DND-41 (cell line): ENCODE results near the gene BRD3.

Source experiments
- ATAC-seq: fragments of 200-7000 bp; cut with Tn5 transposase; 3 replicates; pipeline ENCODE4 v1.9.1; 2021; ENCODE audit warnings: low read depth; ENCODE audit not compliant: insufficient read depth
- DNase-seq: peaks from one replicate; pipeline ENCODE4 v3.0.0-alpha.2; 2020
- H2AFZ ChIP-seq: 2 replicates; pipeline ENCODE4 v1.6.0; 2012; ENCODE audit warnings: low read depth, low read length
- H3K27ac ChIP-seq: 2 replicates; pipeline ENCODE4 v1.5.1; 2012; ENCODE audit warnings: low read length, inconsistent platforms
- H3K27me3 ChIP-seq: fragments of 200-600 bp; sonication (generic); 2 replicates; pipeline ENCODE4 v1.6.0; 2012; ENCODE audit warnings: low read length, mild to moderate bottlenecking, inconsistent platforms; ENCODE audit not compliant: insufficient read depth, poor library complexity
- H3K36me3 ChIP-seq: 2 replicates; pipeline ENCODE4 v1.5.1; 2012; ENCODE audit warnings: low read length, inconsistent platforms; ENCODE audit not compliant: insufficient read depth
- H3K4me1 ChIP-seq: 2 replicates; pipeline ENCODE4 v1.5.1; 2012; ENCODE audit warnings: mild to moderate bottlenecking, low read length; ENCODE audit not compliant: insufficient read depth
- H3K4me2 ChIP-seq: 2 replicates; pipeline ENCODE4 v1.6.0; 2012; ENCODE audit warnings: mild to moderate bottlenecking, moderate library complexity, low read length, inconsistent platforms; ENCODE audit not compliant: insufficient read depth
- H3K4me3 ChIP-seq, 2 experiments: fragments of 200-600 bp in 1 of 2; shearing (Covaris generic) in 1 of 2; 2 replicates each; pipeline ENCODE4 v1.5.1; 2012 to 2016; ENCODE audit warnings: inconsistent platforms in 2 of 2, low read length in 2 of 2, mild to moderate bottlenecking in 2 of 2, low read depth in 1 of 2, moderate library complexity in 1 of 2
- H3K79me2 ChIP-seq: 2 replicates; pipeline ENCODE4 v1.6.0; 2012; ENCODE audit warnings: low read length, inconsistent platforms; ENCODE audit not compliant: insufficient read depth
- H3K9ac ChIP-seq: 2 replicates; pipeline ENCODE4 v1.6.0; 2012; ENCODE audit warnings: low read depth, mild to moderate bottlenecking, inconsistent platforms, low read length, moderate library complexity
- H3K9me3 ChIP-seq: 2 replicates; pipeline ENCODE4 v1.5.1; 2012; ENCODE audit warnings: low read length, moderate library complexity, mild to moderate bottlenecking, inconsistent platforms; ENCODE audit not compliant: insufficient read depth, severe bottlenecking
- H4K20me1 ChIP-seq: 2 replicates; pipeline ENCODE4 v1.6.0; 2012; ENCODE audit warnings: low read length; ENCODE audit not compliant: insufficient read depth
- CTCF ChIP-seq: IDR thresholded peaks from 2 replicates; pipeline ENCODE4 v1.5.1; 2012; ENCODE audit warnings: borderline replicate concordance, low read length, moderate library complexity, mild to moderate bottlenecking; ENCODE audit not compliant: poor library complexity, severe bottlenecking; ENCODE audit errors: extremely low read depth
- EZH2 ChIP-seq: IDR thresholded peaks from 3 replicates; pipeline ENCODE4 v1.6.1; 2012; ENCODE audit warnings: borderline replicate concordance, low read depth, mild to moderate bottlenecking, moderate library complexity, low read length, inconsistent platforms; ENCODE audit not compliant: severe bottlenecking

BRD3 gene

GRCh38 chr9:134047868-134048581 is 19.8 kb downstream of the BRD3 start:
- no peak for TF ChIP-seq CTCF
- Histone ChIP-seq H3K9me3 (no peaks in the 10 kb centered on the region), H4K20me1 (peaks cover 44% of the 10 kb centered on the region), H3K79me2 (peaks cover 8% of the 10 kb centered on the region; the same call in 1 of the 2 replicates), H3K9ac (no peak overlapping the region), H3K4me2 (no peak overlapping the region), H3K27me3 (no peaks in the 10 kb centered on the region), H3K36me3 (peaks cover 95% of the 10 kb centered on the region), H3K27ac (no peak overlapping the region), H3K4me3 (no peak overlapping the region), H3K4me1 (no peaks in the 10 kb centered on the region), H2AFZ (no peak overlapping the region)
- ATAC-seq, result no peak
- no peak for DNase-seq

- H3K4me3 ChIP-seq, result no peak overlapping the region
- no peaks in the 10 kb centered on the region for H3K9me3 ChIP-seq
- no peak overlapping the region for H3K4me2 ChIP-seq
- no peaks in the 10 kb centered on the region for H3K27me3 ChIP-seq
- H3K79me2 ChIP-seq, result no peaks in the 10 kb centered on the region
- no peak overlapping the region for H3K27ac ChIP-seq
- H3K9ac ChIP-seq, result no peak overlapping the region
- DNase-seq, result no peak
- TF ChIP-seq EZH2 (no peak), CTCF (no peak)
- H3K36me3 ChIP-seq, result peaks cover 93% of the 10 kb centered on the region
- ATAC-seq, result no peak
- no peak overlapping the region for H2AFZ ChIP-seq
- peaks cover 36% of the 10 kb centered on the region for H4K20me1 ChIP-seq
- no peaks in the 10 kb centered on the region for H3K4me1 ChIP-seq
These were observed 20.7 kb downstream of the BRD3 start for GRCh38 chr9:134046894-134047681.

GRCh38 chr9:134045841-134046544 is 21.8 kb downstream of the BRD3 start:
- Histone ChIP-seq H3K79me2 (no peaks in the 10 kb centered on the region), H3K4me2 (no peak overlapping the region), H3K36me3 (peaks cover 97% of the 10 kb centered on the region), H4K20me1 (peaks cover 30% of the 10 kb centered on the region), H3K4me1 (no peaks in the 10 kb centered on the region), H3K27me3 (no peaks in the 10 kb centered on the region), H3K27ac (no peak overlapping the region), H3K9ac (no peak overlapping the region), H3K4me3 (no peak overlapping the region), H3K9me3 (no peaks in the 10 kb centered on the region), H2AFZ (no peak overlapping the region)
- ATAC-seq (no peak), DNase-seq (no peak)
- TF ChIP-seq EZH2 (no peak), CTCF (no peak)
